ENCODE measurements around the gene MAP1LC3B2. TPM values are rescaled to one million over a fixed set of nuclear protein-coding genes. Genes with fewer than 3 reads are reported as not detected.

MAP1LC3B2 gene
- total and polyA plus RNA-seq, 2 donors from 2014 or later = 2.1 to 4.5 TPM

DNA sequence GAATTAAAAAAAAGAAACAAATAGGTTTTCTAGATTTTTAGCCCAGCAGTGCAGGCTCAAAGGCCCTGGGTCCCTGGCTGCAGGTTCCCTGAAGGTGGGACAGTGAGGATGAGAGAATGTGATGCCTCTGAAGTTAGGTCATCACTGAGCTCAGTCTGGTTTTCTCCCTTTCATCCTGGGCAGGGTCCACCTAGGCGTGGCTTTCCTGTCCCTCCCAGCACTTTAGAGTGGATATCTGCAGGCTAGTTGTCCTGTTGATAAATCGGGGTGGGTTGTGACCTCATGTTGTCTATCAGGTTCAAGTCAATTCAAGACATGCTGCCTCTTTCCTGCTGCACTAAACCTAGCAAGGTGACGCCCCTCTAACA, 60.9 kb downstream of the MAP1LC3B2 start:
- Histone ChIP-seq H3K4me1 (ENCODE audit: control insufficient read depth in 2 of 3, insufficient read depth in 2 of 3, low read depth in 1 of 3, low read length in 3 of 3) (no peaks in the 10 kb centered on the region), H3K9me3 (ENCODE audit: control insufficient read depth in 2 of 3, insufficient read depth in 1 of 3, low read length in 3 of 3) (no peaks in the 10 kb centered on the region), H3K9ac (ENCODE audit: low read length in 3 of 3) (no peak overlapping the region), H3K36me3 (ENCODE audit: control insufficient read depth in 2 of 3, insufficient read depth in 3 of 3, low read length in 3 of 3) (no peaks in the 10 kb centered on the region), H3K27me3 (ENCODE audit: control insufficient read depth, insufficient read depth, low read length) (no peaks in the 10 kb centered on the region), H3K4me3 (ENCODE audit: low read length in 3 of 3) (no peak overlapping the region), H3K27ac (ENCODE audit: low read depth in 2 of 2, low read length in 2 of 2) (no peak overlapping the region)
- DNase-seq = no peak
- intact Hi-C loops (cut with DNase I) = no loop called here
- FAIRE-seq = no peak
- TF ChIP-seq, protein P1, sequence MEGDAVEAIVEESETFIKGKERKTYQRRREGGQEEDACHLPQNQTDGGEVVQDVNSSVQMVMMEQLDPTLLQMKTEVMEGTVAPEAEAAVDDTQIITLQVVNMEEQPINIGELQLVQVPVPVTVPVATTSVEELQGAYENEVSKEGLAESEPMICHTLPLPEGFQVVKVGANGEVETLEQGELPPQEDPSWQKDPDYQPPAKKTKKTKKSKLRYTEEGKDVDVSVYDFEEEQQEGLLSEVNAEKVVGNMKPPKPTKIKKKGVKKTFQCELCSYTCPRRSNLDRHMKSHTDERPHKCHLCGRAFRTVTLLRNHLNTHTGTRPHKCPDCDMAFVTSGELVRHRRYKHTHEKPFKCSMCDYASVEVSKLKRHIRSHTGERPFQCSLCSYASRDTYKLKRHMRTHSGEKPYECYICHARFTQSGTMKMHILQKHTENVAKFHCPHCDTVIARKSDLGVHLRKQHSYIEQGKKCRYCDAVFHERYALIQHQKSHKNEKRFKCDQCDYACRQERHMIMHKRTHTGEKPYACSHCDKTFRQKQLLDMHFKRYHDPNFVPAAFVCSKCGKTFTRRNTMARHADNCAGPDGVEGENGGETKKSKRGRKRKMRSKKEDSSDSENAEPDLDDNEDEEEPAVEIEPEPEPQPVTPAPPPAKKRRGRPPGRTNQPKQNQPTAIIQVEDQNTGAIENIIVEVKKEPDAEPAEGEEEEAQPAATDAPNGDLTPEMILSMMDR (IDR thresholded peaks at IDR 0.05; ENCODE audit: borderline replicate concordance, extremely low read depth, insufficient read depth) = no peak

DNA sequence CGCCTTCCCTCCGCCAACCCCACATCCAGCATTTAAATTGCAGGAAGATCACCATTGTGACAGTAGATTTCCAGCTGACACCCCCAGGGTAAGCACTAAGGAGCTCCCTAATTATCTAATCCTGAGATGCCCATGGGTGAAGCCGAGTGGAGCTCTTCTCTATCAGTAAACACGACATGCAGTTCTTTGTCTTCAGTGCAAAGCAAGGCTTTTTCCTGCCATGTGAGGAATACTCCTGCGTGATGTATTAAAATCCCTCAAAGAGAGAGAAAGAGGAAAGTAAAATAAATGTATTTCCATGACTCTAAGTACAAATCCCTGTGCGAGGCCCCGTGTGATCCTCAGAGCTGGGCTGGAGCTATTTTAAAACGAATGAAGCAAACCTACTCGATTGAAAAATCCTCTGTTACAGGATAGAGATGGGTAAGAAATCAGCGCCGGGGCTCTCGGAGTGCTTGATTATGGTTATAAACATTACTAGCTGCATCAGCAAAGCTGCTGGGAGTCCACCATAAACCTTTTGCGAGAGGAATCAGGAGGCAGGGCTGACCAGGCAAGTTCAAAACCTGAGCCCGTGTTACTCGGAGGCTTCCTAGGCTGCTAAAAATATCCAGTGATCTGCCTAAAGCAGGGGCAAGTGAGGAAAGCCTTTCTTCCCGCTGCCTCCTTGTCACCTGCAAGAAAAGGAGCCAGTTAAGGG, 61.5 kb downstream of the MAP1LC3B2 start:
- TF ChIP-seq, protein P1 (IDR thresholded peaks at IDR 0.05; ENCODE audit: borderline replicate concordance, extremely low read depth, insufficient read depth) = no peak
- no peaks in the 10 kb centered on the region for H3K36me3 ChIP-seq (ENCODE audit: control insufficient read depth in 2 of 3, insufficient read depth in 3 of 3, low read length in 3 of 3)
- intact Hi-C loops (cut with DNase I) = no loop called here
- FAIRE-seq (no peak), DNase-seq (no peak)
- no peaks in the 10 kb centered on the region for H3K9me3 ChIP-seq (ENCODE audit: control insufficient read depth in 2 of 3, insufficient read depth in 1 of 3, low read length in 3 of 3)
- no peak overlapping the region for H3K4me3 ChIP-seq (ENCODE audit: low read length in 3 of 3)
- no peak overlapping the region for H3K9ac ChIP-seq (ENCODE audit: low read length in 3 of 3)
- no peaks in the 10 kb centered on the region for H3K27me3 ChIP-seq (ENCODE audit: control insufficient read depth, insufficient read depth, low read length)
- H3K27ac ChIP-seq (ENCODE audit: low read depth in 2 of 2, low read length in 2 of 2) = no peak overlapping the region
- no peaks in the 10 kb centered on the region for H3K4me1 ChIP-seq (ENCODE audit: control insufficient read depth in 2 of 3, insufficient read depth in 2 of 3, low read depth in 1 of 3, low read length in 3 of 3)

DNA sequence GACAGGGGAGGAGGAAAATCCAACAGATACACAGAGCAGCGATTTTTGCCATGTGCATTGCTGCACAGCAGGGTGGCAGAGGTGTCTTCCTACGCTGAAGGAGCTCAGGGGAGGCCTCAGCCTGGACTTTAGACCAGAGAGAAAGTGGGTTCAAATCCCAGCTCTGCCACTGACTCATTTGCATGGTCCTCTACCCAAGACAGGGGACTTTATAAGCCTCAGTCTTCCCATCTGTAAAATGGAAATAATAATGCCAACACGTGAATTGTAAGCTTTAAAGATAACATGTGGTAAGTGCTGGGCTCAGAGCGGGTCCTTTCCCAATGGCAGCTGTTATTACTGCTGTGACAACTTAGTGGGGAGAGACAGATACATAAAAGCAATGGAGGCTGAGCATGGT, 62.0 kb downstream of the MAP1LC3B2 start:
- no peak for FAIRE-seq
- H3K27ac ChIP-seq (ENCODE audit: low read depth in 2 of 2, low read length in 2 of 2) = no peak overlapping the region
- TF ChIP-seq, protein P1 (IDR thresholded peaks at IDR 0.05; ENCODE audit: borderline replicate concordance, extremely low read depth, insufficient read depth) = no peak
- no peak overlapping the region for H3K4me3 ChIP-seq (ENCODE audit: low read length in 3 of 3)
- no peaks in the 10 kb centered on the region for H3K4me1 ChIP-seq (ENCODE audit: control insufficient read depth in 2 of 3, insufficient read depth in 2 of 3, low read depth in 1 of 3, low read length in 3 of 3)
- intact Hi-C loops (cut with DNase I) = no loop called here
- no peaks in the 10 kb centered on the region for H3K9me3 ChIP-seq (ENCODE audit: control insufficient read depth in 2 of 3, insufficient read depth in 1 of 3, low read length in 3 of 3)
- H3K27me3 ChIP-seq (ENCODE audit: control insufficient read depth, insufficient read depth, low read length) = no peaks in the 10 kb centered on the region
- no peaks in the 10 kb centered on the region for H3K36me3 ChIP-seq (ENCODE audit: control insufficient read depth in 2 of 3, insufficient read depth in 3 of 3, low read length in 3 of 3)
- no peak for DNase-seq
- H3K9ac ChIP-seq (ENCODE audit: low read length in 3 of 3) = no peak overlapping the region

DNA sequence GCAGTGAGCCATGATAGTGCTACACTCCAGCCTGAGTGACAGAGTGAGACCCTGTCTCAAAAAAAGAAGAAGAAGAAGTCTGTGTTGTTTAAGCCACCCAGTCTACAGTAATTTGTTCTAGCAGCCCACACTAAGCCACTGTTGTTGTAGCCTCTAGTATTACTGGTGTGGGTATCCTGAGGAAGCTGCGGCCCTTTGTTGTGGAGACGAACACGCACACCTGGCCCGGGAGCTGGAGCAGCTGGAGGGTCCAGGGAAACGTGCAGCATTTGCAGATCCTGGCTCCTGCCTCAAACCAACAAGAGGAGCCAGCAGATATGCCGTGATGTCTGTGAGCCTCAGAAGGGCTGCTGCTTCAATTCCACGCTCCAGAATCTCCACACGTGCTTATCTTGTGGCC, 65.3 kb downstream of the MAP1LC3B2 start:
- FAIRE-seq (no peak), DNase-seq (no peak)
- no peak overlapping the region for H3K9ac ChIP-seq (ENCODE audit: low read length in 3 of 3)
- intact Hi-C loops (cut with DNase I) = no loop called here
- no peaks in the 10 kb centered on the region for H3K9me3 ChIP-seq (ENCODE audit: control insufficient read depth in 2 of 3, insufficient read depth in 1 of 3, low read length in 3 of 3)
- no peaks in the 10 kb centered on the region for H3K36me3 ChIP-seq (ENCODE audit: control insufficient read depth in 2 of 3, insufficient read depth in 3 of 3, low read length in 3 of 3)
- no peak overlapping the region for H3K27ac ChIP-seq (ENCODE audit: low read depth in 2 of 2, low read length in 2 of 2)
- no peaks in the 10 kb centered on the region for H3K27me3 ChIP-seq (ENCODE audit: control insufficient read depth, insufficient read depth, low read length)
- no peak overlapping the region for H3K4me3 ChIP-seq (ENCODE audit: low read length in 3 of 3)
- H3K4me1 ChIP-seq (ENCODE audit: control insufficient read depth in 2 of 3, insufficient read depth in 2 of 3, low read depth in 1 of 3, low read length in 3 of 3) = no peaks in the 10 kb centered on the region
- TF ChIP-seq, protein P1 (IDR thresholded peaks at IDR 0.05; ENCODE audit: borderline replicate concordance, extremely low read depth, insufficient read depth) = no peak

Measured in kidney (tissue), 14 donors.